Endothelial cell of umbilical vein (primary cell): ENCODE data around the gene LRRC17. TPM values are rescaled to one million over a fixed set of nuclear protein-coding genes. Genes with fewer than 3 reads are reported as not detected.
A peak's percentile ranks its signal among the peaks of the same experiment; 100 is the strongest.

Experiments
- BruUV-seq: library from RNA; stranded (reverse); fragments of 400-500 nt; replicated peaks from 2 replicates; lab custom pipeline; 2021; lab: Mats Ljungman, UMichigan
- CTCF ChIA-PET: fragments of 300-600, 350-600 bp; sonication (Branson Sonifier 250); formaldehyde crosslinking; loops from one replicate; lab custom pipeline; 2021; ENCODE audit warnings: antibody characterized with exemption, inconsistent platforms; lab: Charles Lee
- POLR2A ChIA-PET: fragments of 300-600, 350-600 bp; sonication (Branson Sonifier 250); formaldehyde crosslinking; loops from one replicate; lab custom pipeline; 2021; ENCODE audit warnings: antibody characterized with exemption, inconsistent platforms; lab: Charles Lee
- DNase-seq: peaks from one replicate; pipeline ENCODE4 v3.0.0-alpha.2; 2011; ENCODE audit warnings: low read depth, low spot score
- FAIRE-seq: peaks from 2 replicates; lab custom pipeline; 2011; peaks lifted over from hg19 to GRCh38; lab: Jason Lieb, UNC
- H2AFZ ChIP-seq: 2 replicates; pipeline ENCODE4 v1.6.0; 2012; ENCODE audit warnings: low read depth, low read length, control low read depth, inconsistent platforms
- H3K27ac ChIP-seq: 2 replicates; pipeline ENCODE4 v1.5.1; 2011; ENCODE audit warnings: low read depth, mild to moderate bottlenecking, control low read depth, low read length, moderate library complexity; ENCODE audit not compliant: insufficient read depth
- H3K27me3 ChIP-seq, 2 experiments: 2 replicates each; pipeline versions ENCODE4 v1.6.0 to v1.6.1; 2011; ENCODE audit warnings: low read length in 2 of 2, mixed read lengths in 1 of 2; ENCODE audit not compliant: control insufficient read depth in 2 of 2, insufficient read depth in 2 of 2
- H3K36me3 ChIP-seq, 2 experiments: 2 replicates in 1 of 2; 3 replicates in 1 of 2; pipeline ENCODE4 v1.5.1; 2011; ENCODE audit warnings: low read length in 2 of 2, mild to moderate bottlenecking in 1 of 2, moderate library complexity in 1 of 2; ENCODE audit not compliant: control insufficient read depth in 2 of 2, insufficient read depth in 2 of 2; ENCODE audit errors: extremely low read depth in 1 of 2
- H3K4me1 ChIP-seq: 3 replicates; pipeline ENCODE4 v1.5.1; 2011; ENCODE audit warnings: mild to moderate bottlenecking, low read length; ENCODE audit not compliant: control insufficient read depth, insufficient read depth; ENCODE audit errors: extremely low read depth
- H3K4me2 ChIP-seq: 2 replicates; pipeline ENCODE4 v1.6.1; 2011; ENCODE audit warnings: low read length, control low read depth, mixed read lengths; ENCODE audit not compliant: insufficient read depth
- H3K4me3 ChIP-seq, 3 experiments: fragments of 200-600 bp in 1 of 3; sonication (generic), shearing (Covaris generic) in 1 of 3; replicated peaks in 1 of 3; 2 replicates each; pipeline ENCODE4 v1.5.1; 2011 to 2016; ENCODE audit warnings: control low read depth in 3 of 3, low read length in 3 of 3, mild to moderate bottlenecking in 2 of 3, inconsistent platforms in 1 of 3, low read depth in 1 of 3, moderate library complexity in 1 of 3; ENCODE audit not compliant: insufficient read depth in 1 of 3
- H3K79me2 ChIP-seq: 2 replicates; pipeline ENCODE4 v1.6.0; 2012; ENCODE audit warnings: low read length, inconsistent platforms; ENCODE audit not compliant: control insufficient read depth, insufficient read depth
- H3K9ac ChIP-seq: replicated peaks from 2 replicates; pipeline ENCODE3; 2011; ENCODE audit warnings: low read length, control low read depth; ENCODE audit not compliant: insufficient read depth; ENCODE audit errors: extremely low read depth
- H3K9me1 ChIP-seq: replicated peaks from 3 replicates; pipeline ENCODE4 v1.6.0; 2011; ENCODE audit warnings: mild to moderate bottlenecking, low read length; ENCODE audit not compliant: control insufficient read depth, insufficient read depth; ENCODE audit errors: extremely low read depth
- H3K9me3 ChIP-seq: replicated peaks from 2 replicates; pipeline ENCODE4 v1.5.1; 2012; ENCODE audit warnings: low read length, inconsistent platforms; ENCODE audit not compliant: control insufficient read depth, insufficient read depth
- H4K20me1 ChIP-seq: replicated peaks from 2 replicates; pipeline ENCODE3; 2011; ENCODE audit warnings: mild to moderate bottlenecking, low read length; ENCODE audit not compliant: control insufficient read depth, insufficient read depth; ENCODE audit errors: extremely low read depth
- EZH2 ChIP-seq: IDR thresholded peaks from 2 replicates; pipeline ENCODE4 v1.6.1; 2012; ENCODE audit warnings: borderline replicate concordance, low read depth, mild to moderate bottlenecking, moderate library complexity, low read length, inconsistent platforms; ENCODE audit not compliant: severe bottlenecking
- FOS ChIP-seq: IDR thresholded peaks from 2 replicates; pipeline ENCODE4 v1.6.1; 2011; ENCODE audit warnings: mild to moderate bottlenecking, low read length, moderate library complexity, borderline replicate concordance; ENCODE audit not compliant: insufficient read depth
- GATA2 ChIP-seq: IDR thresholded peaks from 2 replicates; pipeline ENCODE4 v1.7.0; 2011; ENCODE audit warnings: low read depth, mild to moderate bottlenecking, moderate library complexity, mixed read lengths, low read length; ENCODE audit not compliant: insufficient read length, insufficient read depth
- JUN ChIP-seq: IDR thresholded peaks from 2 replicates; pipeline ENCODE4 v1.6.1; 2011; ENCODE audit warnings: borderline replicate concordance, low read depth; ENCODE audit not compliant: insufficient read length, insufficient read depth
- MYC ChIP-seq: IDR thresholded peaks from one replicate; pipeline ENCODE4 v1.6.1; 2011; ENCODE audit warnings: mild to moderate bottlenecking, low read depth, low read length
- POLR2A ChIP-seq: IDR thresholded peaks from 2 replicates; pipeline ENCODE4 v1.6.1; 2012; ENCODE audit warnings: low read depth, mild to moderate bottlenecking, control low read depth, low read length
- POLR2AphosphoS5 ChIP-seq: IDR thresholded peaks from 2 replicates; pipeline ENCODE4 v1.6.1; 2012; ENCODE audit warnings: low read depth, mild to moderate bottlenecking, control low read depth, low read length, moderate library complexity; ENCODE audit not compliant: insufficient read depth
- dilution Hi-C: fragments of 300-500 bp; cut with MboI; formaldehyde crosslinking; loops from one replicate; pipeline ENCODE4 v1.15.0; 2019; ENCODE audit warnings: low sequenced_read_pairs; ENCODE audit not compliant: extremely low pct_ligation_motif_present
- intact Hi-C: fragments of 100-400 bp; cut with micrococcal nuclease; formaldehyde crosslinking; loops from one replicate; pipeline ENCODE4 v1.10.0; 2022
- polyA plus RNA-seq, 4 experiments: library from polyadenylated mRNA; depleted of rRNA in 3 of 4; stranded (reverse) in 3 of 4; unstranded in 1 of 4; fragments of >200 nt; gene quantifications; 2 replicates each; pipeline versions ENCODE4 v1.2.1 to v1.2.3, GENCODE V29; 2011 to 2012; ENCODE audit warnings: missing spikeins in 1 of 4
- total RNA-seq: library from RNA; stranded (reverse); gene quantifications from 2 replicates; pipeline ENCODE4 v1.2.3, GENCODE V29; 2021
- TF ChIP-seq, protein P1 (sequence below), 2 donors: IDR thresholded peaks; 1 replicate in 1 of 2; 2 replicates in 1 of 2; pipeline ENCODE4 v1.5.1; 2011; ENCODE audit warnings: low read length in 2 of 2, mild to moderate bottlenecking in 2 of 2, moderate library complexity in 2 of 2, control low read depth in 1 of 2, inconsistent platforms in 1 of 2, low read depth in 1 of 2; ENCODE audit not compliant: insufficient read depth in 1 of 2; ENCODE audit errors: extremely low read depth in 1 of 2
- TF ChIP-seq, protein P2 (sequence below): IDR thresholded peaks from 2 replicates; pipeline ENCODE4 v1.6.1; 2011; ENCODE audit not compliant: insufficient read depth, insufficient read length

The LRRC17 gene
- total and polyA plus RNA-seq, 2 donors (not counting 3 experiments of a cell fraction or from before 2014, with no cell fraction given) = 22.7 to 33.7 TPM

DNA sequence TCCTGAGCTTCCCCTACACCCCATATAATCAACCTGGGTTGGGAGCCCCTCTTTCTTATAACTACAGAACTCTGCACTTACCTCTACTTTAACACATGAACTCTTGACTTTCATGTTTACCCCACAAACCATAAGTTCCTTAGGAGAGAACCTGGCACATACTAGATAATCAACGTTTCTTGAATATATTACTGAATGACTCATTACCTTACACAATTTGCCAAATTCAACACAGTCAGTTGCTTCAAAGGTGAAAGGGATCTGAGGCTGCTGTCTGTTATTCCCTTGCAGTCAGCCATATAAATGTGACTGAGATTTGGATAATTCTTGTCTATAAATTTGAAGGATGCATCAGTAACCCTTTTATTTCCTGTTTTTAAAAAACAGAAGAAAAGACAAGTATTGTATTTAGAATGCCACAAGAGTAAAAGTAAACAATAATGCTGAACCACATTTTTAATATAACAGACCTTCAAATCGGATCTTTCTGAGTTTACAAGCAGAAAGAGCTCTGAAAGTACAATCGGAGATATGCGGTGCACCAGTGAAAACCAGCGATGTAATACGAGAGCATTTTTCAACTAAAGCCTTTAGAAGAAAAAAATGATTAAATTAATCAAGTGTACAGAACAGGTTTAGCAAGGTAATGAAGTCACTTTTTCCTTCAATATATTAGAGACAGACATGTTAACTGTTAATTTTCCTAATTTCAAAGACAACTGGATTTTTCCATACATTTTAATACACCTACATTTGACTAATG lies 29.5 kb upstream of the LRRC17 start:
- peak overlapping the region; percentile 13 for H3K9ac ChIP-seq
- no peaks in the 10 kb centered on the region for H3K9me3 ChIP-seq
- peak overlapping the region; percentile 47 for H3K27ac ChIP-seq
- H3K9me1 ChIP-seq = no peaks in the 10 kb centered on the region
- H3K36me3 ChIP-seq = no peaks in the 10 kb centered on the region
- H3K27me3 ChIP-seq = no peaks in the 10 kb centered on the region
- FAIRE-seq = no peak
- dilution Hi-C loops (no loop called here), intact Hi-C loops (no loop called here)
- H3K4me2 ChIP-seq = no peak overlapping the region
- H3K4me3 ChIP-seq = no peak overlapping the region
- ChIA-PET CTCF (interaction anchor here (1.1 to 2.7 kb wide), 2 partner anchors 33 to 179 kb away, joined by 3 to 12 read pairs; no protein-coding TSS in a partner anchor), POLR2A (no interaction called here)
- DNase-seq = peak; percentile 82
- BruUV-seq = TSS peak; percentile 79
- TF ChIP-seq, protein P1, sequence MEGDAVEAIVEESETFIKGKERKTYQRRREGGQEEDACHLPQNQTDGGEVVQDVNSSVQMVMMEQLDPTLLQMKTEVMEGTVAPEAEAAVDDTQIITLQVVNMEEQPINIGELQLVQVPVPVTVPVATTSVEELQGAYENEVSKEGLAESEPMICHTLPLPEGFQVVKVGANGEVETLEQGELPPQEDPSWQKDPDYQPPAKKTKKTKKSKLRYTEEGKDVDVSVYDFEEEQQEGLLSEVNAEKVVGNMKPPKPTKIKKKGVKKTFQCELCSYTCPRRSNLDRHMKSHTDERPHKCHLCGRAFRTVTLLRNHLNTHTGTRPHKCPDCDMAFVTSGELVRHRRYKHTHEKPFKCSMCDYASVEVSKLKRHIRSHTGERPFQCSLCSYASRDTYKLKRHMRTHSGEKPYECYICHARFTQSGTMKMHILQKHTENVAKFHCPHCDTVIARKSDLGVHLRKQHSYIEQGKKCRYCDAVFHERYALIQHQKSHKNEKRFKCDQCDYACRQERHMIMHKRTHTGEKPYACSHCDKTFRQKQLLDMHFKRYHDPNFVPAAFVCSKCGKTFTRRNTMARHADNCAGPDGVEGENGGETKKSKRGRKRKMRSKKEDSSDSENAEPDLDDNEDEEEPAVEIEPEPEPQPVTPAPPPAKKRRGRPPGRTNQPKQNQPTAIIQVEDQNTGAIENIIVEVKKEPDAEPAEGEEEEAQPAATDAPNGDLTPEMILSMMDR (IDR thresholded peaks at IDR 0.05; ENCODE audit: extremely low read depth in 1 of 2, insufficient read depth in 1 of 2, low read depth in 1 of 2, low read length in 2 of 2) = no peak
- TF ChIP-seq POLR2AphosphoS5 = no peak
- TF ChIP-seq, protein P2, sequence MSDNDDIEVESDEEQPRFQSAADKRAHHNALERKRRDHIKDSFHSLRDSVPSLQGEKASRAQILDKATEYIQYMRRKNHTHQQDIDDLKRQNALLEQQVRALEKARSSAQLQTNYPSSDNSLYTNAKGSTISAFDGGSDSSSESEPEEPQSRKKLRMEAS = no peak
- no peak for TF ChIP-seq GATA2
- TF ChIP-seq MYC = no peak
- no peak for TF ChIP-seq EZH2
- TF ChIP-seq FOS = peak; percentile 72
- TF ChIP-seq POLR2A = no peak
- peak; percentile 38 for TF ChIP-seq JUN
- no peaks in the 10 kb centered on the region for H4K20me1 ChIP-seq
- peaks cover 27% of the 10 kb centered on the region for H3K4me1 ChIP-seq
- no peak overlapping the region for H2AFZ ChIP-seq
- no peaks in the 10 kb centered on the region for H3K79me2 ChIP-seq
